GM12878 (cell line): ENCODE measurements around the gene CCDC24.

ENCODE experiments used
- MTA3 ChIP-seq: IDR thresholded peaks from 2 replicates; pipeline ENCODE4 v1.6.1; 2012; ENCODE audit warnings: low read length, inconsistent platforms, borderline replicate concordance
- SIX5 ChIP-seq: IDR thresholded peaks from 2 replicates; pipeline ENCODE4 v1.6.1; 2011; ENCODE audit warnings: mild to moderate bottlenecking, low read depth, low read length, moderate library complexity; ENCODE audit not compliant: severe bottlenecking

DNA sequence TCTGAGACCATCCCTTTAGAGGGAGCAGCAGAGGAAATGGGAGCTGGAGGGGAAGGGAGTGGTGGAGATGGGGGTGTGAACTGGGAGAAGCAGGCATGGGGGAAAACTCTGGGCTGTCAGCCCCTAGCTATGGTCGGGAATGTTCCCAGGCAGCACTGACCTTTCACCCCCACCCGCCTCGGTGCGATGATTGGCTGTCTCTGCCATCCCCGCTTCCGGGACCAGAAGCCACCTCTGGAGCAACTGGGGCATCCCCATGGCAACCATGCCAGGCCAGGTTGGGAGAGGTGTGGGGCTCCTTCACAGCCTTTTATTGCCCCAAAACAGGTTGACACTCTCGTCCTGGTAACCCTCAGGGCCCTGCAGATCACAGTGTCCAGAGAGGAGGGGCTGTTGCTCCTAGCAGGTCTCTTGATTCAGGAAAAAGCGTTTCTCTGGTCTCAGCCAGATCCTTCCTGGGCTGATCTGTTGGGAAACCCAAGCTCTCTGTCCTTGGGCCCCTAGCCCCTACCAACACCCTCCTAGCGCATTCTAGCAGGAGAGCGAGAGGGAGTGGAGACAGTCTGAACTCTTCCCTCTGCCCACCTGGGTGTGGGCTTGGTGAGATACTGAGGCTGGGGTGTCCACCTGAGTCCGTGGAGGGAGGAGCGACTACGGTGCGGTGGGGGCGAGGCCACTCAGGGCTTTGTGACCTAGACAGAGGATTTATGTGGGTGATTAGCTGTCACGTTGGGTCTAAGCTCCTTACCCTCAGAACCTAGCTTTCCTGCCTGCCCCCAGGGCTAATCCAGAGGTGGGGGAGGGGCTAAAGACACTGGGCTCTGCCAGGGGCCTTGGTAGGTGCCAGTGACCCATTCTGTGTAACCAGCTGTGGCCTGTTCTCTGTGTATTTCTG, 52.0 kb downstream of the CCDC24 start:
- TF ChIP-seq MTA3 (no peak), SIX5 (no peak)
